RCC 7860 (cell line): Measurements from ENCODE around the gene IPO13.

Experiments
- DNase-seq: peaks from one replicate; pipeline ENCODE4 v3.0.0-alpha.2; 2015; ENCODE audit warnings: low spot score
- FAIRE-seq: peaks from 2 replicates; lab custom pipeline; 2012; peaks lifted over from hg19 to GRCh38; lab: Jason Lieb, UNC

The IPO13 gene

DNA sequence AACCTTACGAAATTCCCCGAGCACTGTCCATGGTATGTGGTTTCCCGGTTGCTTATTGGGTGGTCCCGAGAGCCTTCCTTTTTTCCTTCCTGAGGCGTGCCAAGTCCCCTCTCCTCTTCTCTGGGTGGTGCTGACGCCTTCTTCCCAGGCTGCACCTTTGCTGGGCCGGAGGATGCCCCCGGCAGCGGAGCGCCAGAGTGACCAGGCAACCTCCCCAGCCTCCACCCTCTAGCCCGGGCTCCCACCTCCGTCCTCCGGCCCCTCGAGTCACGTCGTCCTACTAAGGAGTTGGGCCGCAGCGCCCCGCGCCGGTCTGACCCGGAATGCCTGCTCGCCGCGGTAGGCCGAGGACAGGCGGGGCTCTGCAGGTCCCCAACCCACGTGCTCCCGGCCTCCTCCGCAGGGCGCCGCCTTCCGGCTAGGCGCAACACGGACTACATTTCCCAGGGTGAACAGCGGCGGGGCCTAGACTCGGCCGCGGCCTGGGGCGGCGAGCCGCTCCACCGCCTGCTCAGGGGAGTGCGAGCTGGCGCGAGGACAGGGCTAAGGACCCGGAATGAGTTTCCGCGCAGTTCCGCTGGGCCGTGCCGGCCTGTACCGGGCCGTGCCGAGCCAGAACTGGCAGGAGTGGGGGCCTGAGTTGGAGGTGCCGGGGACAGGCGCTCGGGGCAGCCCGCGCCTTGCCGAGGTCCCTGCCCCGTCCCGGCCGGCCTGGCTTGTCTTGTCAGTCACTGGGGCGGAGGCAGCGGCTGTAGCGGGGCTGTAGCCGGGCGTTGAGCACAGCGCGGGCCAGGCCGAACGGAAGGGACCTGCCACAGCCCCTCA lies at the start of gene IPO13:
Gene IPO13 (plus strand): TSS at position 715 of the 825 bp plus-strand sequence. CDS start 651 bp downstream, outside the sequence.
- FAIRE-seq (peak; percentile 68), DNase-seq (peak; percentile 93)

DNA sequence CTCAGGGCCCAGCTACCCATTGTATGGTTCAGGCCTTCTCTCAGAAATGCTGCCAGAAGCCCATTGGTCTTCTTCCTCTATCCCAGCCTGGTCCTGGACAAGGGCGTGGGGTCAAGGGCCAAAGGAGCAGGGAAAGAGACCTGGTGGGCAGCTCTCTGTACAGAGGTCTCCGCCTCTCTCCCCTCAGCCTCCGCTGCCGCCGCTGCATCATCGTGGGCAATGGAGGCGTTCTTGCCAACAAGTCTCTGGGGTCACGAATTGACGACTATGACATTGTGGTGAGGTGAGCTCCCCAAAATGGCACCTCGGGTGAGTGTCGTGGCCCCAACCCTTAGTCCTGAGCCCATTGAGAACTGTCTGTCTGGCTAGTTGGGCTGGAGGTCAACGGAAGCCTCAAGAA lies 47.8 kb upstream of the IPO13 start:
- FAIRE-seq (no peak), DNase-seq (no peak)

GRCh38 chr1:43900386-43900785 lies 46.4 kb upstream of the IPO13 start:
- DNase-seq (no peak), FAIRE-seq (no peak)

GRCh38 chr1:43901196-43901961 lies 45.4 kb upstream of the IPO13 start:
- DNase-seq: no peak
- FAIRE-seq: no peak

DNA sequence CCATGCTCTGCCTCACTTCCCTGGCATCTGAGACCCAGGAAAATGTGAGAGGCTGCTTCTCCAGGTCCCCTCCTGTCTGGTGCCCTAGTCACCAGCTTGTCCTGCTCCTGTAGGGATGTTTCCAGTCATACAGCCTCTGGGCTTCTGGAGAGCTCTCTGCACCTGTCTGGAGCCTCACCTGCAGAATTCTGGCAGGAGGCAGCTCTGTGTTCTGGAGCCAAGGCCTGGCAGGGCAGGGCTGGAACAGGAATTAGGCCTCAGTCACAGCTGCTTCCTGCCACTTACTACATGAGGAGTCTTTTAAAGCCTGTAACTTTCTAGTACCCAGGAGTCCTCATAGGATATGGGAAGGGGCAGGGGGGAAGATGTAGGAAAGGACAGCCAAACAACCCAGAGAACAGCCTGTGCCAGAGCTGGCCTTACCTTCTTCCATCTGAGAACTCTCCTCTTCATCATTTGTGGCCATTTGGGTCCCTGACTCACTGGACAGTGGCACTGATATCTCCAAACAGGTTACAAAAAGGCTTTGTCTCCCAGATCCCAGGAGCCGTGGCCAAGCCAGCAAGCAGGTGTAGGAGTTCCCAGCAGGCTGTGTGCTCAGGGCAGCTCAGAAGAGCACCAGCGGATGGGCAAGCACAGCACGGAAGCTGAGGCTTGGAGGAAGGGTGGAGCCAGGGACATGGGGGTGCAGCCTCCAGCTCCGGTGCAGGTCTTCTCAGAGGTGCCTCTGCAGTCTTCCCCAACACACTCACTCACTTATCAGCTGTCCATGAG lies 44.5 kb upstream of the IPO13 start:
- DNase-seq: no peak
- FAIRE-seq: no peak

- FAIRE-seq (no peak), DNase-seq (no peak)
Measured at GRCh38 chr1:43904660-43905551, 41.8 kb upstream of the IPO13 start.

DNA sequence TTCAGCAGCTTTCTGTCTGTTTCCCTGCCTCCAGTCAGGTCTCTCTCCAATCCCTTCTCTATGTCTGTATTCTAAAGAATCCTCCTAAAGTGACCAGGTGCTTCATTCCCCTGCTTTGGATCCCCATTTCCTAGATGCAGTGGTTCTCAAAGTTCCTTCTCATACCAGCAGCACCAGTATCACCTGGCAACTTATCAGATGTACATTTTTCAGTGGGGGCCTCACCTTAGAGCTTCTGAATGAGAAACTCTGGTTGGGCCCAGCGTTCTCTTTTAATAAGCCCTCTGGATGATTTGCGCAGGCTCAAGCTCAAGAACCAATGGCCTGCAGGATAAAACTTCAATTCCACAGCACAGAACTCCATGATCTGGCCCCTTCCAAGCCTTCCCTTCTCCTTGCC lies 38.5 kb upstream of the IPO13 start:
- no peak for DNase-seq
- no peak for FAIRE-seq

GRCh38 chr1:43908858-43909257 lies 37.9 kb upstream of the IPO13 start:
- DNase-seq (peak; percentile 13), FAIRE-seq (no peak)

DNA sequence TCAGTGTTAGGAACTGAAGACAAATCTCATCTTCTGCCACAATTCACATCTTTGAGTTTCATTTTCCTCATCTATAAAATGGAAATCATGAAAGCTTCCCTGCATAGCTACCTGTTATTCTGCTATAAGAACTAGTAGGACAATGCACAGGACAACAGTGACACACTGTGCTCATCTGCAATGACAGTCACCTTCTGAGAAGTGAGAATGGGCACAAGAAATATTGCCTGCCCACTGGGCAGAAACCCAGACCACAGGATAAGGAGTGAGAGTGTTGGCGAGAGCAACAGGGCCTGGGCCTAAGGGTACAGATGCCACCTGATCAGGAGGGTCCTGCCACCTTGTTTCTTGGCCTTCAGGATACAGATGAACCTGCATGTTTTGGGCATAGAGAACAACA lies 36.4 kb upstream of the IPO13 start:
- FAIRE-seq (no peak), DNase-seq (no peak)

GRCh38 chr1:43912607-43913006 lies 34.1 kb upstream of the IPO13 start:
- FAIRE-seq: no peak
- DNase-seq: no peak

- FAIRE-seq: no peak
- no peak for DNase-seq
Measured at GRCh38 chr1:43913051-43913501, 33.7 kb upstream of the IPO13 start.

GRCh38 chr1:43913666-43914360 lies 32.9 kb upstream of the IPO13 start:
- DNase-seq (no peak), FAIRE-seq (no peak)

DNA sequence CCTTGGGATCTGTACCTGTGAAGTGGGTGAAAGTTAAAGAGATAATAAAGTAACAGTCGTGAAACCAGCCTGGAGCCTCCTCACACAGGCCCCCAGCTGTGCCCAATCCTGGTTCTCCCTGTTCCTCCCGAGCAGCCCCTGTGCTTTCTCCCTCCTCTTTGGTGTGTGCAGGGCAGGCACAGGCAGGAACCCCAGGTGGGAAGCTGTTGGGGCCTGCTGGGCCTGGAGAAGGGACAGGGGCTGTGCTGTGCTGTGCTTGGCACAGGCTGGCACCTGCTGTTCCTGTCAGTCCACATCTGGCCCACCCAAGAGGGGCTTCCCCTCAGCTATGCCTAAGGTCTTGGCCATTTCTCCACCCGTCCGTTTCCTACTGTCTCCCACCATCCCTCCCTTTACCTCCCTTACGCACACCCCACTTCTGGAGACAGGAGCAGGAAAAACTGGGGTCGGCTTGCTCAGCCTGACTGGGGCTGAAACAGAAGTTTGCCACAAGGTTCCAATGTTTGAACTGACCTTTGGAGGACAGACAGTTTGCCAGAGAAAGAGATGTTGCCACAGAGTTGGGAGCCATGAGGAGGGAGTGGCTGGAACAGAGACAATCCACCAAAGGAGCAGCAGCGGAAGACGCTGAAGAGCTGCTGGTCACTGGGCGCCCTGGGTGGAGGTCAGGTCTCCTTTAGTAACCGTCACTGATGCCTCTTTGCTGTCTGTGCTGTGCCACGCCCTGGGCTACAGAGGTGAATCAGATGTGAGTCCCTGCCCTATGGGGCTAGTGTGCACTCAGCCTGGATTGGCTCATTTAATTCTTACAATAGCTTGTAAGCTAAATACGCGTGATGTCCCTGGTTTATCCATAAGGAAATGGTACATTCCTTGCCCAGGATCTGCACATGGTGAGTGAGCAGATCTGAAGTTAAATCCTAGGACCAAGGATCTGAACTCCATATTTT lies 31.9 kb upstream of the IPO13 start:
- FAIRE-seq: no peak

GRCh38 chr1:43919906-43920305 lies 26.8 kb upstream of the IPO13 start:
- FAIRE-seq: no peak
- DNase-seq: no peak

More for the DNA sequence above, 31.9 kb upstream of the IPO13 start:
- no peak for DNase-seq

- FAIRE-seq (no peak), DNase-seq (no peak)
Measured at GRCh38 chr1:43921022-43921421, 25.7 kb upstream of the IPO13 start.

GRCh38 chr1:43924516-43924915 lies 22.2 kb upstream of the IPO13 start:
- FAIRE-seq (no peak), DNase-seq (peak; percentile 39)

DNA sequence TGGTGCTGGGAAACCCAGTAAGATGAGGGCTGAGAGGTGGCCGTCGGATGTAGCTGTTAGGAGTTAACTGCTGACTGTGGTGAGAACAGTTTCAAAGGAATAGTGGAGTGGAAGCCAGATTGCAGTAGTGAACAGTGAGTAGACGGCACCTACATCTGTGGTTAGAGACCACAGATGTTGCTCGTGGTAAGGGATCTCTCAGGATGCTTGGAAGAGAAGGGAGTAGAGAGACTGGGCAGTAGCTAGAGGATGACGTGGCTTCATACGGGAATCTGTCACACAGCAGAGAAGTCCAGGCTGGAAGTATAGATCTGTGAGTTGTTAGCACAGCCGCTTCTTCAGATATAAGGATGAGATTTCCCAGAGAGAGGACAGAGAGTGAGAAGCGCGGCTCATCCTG lies 20.9 kb upstream of the IPO13 start:
- no peak for FAIRE-seq

GRCh38 chr1:43930168-43930948 lies 16.4 kb upstream of the IPO13 start:
- FAIRE-seq: no peak
- no peak for DNase-seq

More for the DNA sequence above, 20.9 kb upstream of the IPO13 start:
- DNase-seq: no peak
